Esophagus squamous epithelium (tissue), 5 donors: ENCODE results near the gene GPR135. TPM values are rescaled to one million over a fixed set of nuclear protein-coding genes. Genes with fewer than 3 reads are reported as not detected.

Source experiments
- DNase-seq: peaks from one replicate; lab custom pipeline; 2025; lab: John Stamatoyannopoulos, UW
- H3K27ac ChIP-seq, 4 donors: fragments of 200-600 bp; sonication (generic); one replicate each; pipeline ENCODE4 v1.5.1; 2016 to 2019; ENCODE audit warnings: mild to moderate bottlenecking in 1 of 4
- H3K27me3 ChIP-seq, 4 donors: fragments of 200-600 bp; sonication (generic); 1 replicate in 3 of 4; 2 replicates in 1 of 4; pipeline versions ENCODE4 v1.5.1 to v1.6.0; 2017 to 2021; ENCODE audit warnings: antibody characterized with exemption in 1 of 4
- H3K36me3 ChIP-seq, 3 donors: fragments of 200-600 bp; sonication (generic); one replicate each; pipeline ENCODE4 v1.5.1; 2016 to 2019
- H3K4me1 ChIP-seq, 3 donors: fragments of 200-600 bp; sonication (generic); one replicate each; pipeline ENCODE4 v1.5.1; 2017 to 2019
- H3K4me3 ChIP-seq, 4 donors: fragments of 200-600 bp; sonication (generic); 1 replicate in 3 of 4; 2 replicates in 1 of 4; pipeline ENCODE4 v1.5.1; 2016 to 2019; ENCODE audit warnings: mild to moderate bottlenecking in 2 of 4, moderate library complexity in 1 of 4
- H3K9me3 ChIP-seq, 3 donors: fragments of 200-600 bp; sonication (generic); one replicate each; pipeline ENCODE4 v1.5.1; 2016 to 2019
- CTCF ChIP-seq, 6 experiments: fragments of 450-650 bp in 4 of 6; fragments of 200-600 bp in 2 of 6; sonication (generic) in 2 of 6; IDR thresholded peaks; one replicate each; pipeline ENCODE4 v1.5.1; 2016 to 2019; ENCODE audit warnings: antibody characterized with exemption in 6 of 6, mild to moderate bottlenecking in 4 of 6, moderate library complexity in 4 of 6
- POLR2A ChIP-seq, 4 donors: fragments of 450-650 bp; IDR thresholded peaks; one replicate each; pipeline ENCODE4 v1.6.1; 2017; ENCODE audit warnings: antibody characterized with exemption in 4 of 4, mild to moderate bottlenecking in 4 of 4, moderate library complexity in 3 of 4
- WGBS, 2 donors: methylation state at CpG; one replicate each; pipeline ENCODE4 v1.1.5; 2018; 5-methylcytosine and 5-hydroxymethylcytosine counted together
- intact Hi-C: fragments of 100-400 bp; cut with DNase I; formaldehyde crosslinking; loops from one replicate; pipeline ENCODE4 v1.15.0; 2022
- total RNA-seq, 4 donors: library from RNA; depleted of rRNA; stranded (reverse); fragments of >200 nt; gene quantifications; one replicate each; pipeline ENCODE4 v1.1.0, GENCODE V29; 2016
- donor health status: DM: yes; HTN: yes; CAD: no.

The GPR135 gene
- total RNA-seq, 4 donors from 2014 or later = 0.56 to 4.4 (median 1.3) TPM

- intact Hi-C loops = no loop called here
- H3K27ac ChIP-seq = no peak overlapping the region
- H3K27me3 ChIP-seq = no peaks in the 10 kb centered on the region
- DNase-seq = no peak
- no peaks in the 10 kb centered on the region for H3K36me3 ChIP-seq
- TF ChIP-seq POLR2A (IDR thresholded peaks at IDR 0.05) = no peak
- no peak for TF ChIP-seq CTCF (IDR thresholded peaks at IDR 0.05)
- H3K9me3 ChIP-seq = no peaks in the 10 kb centered on the region
- no peaks in the 10 kb centered on the region for H3K4me1 ChIP-seq
- WGBS, 2 donors = 71 to 86% methylated on average over 3 of the region's 3 CpGs
- no peak overlapping the region for H3K4me3 ChIP-seq
Measured at GRCh38 chr14:59435101-59435500, 30.1 kb downstream of the GPR135 start.

GRCh38 chr14:59429790-59430189 lies 35.4 kb downstream of the GPR135 start:
- Histone ChIP-seq H3K4me3 (no peak overlapping the region), H3K27me3 (no peaks in the 10 kb centered on the region), H3K27ac (no peak overlapping the region), H3K4me1 (peaks cover 0 to 18% (median 3%) of the 10 kb centered on the region in 3 donors), H3K9me3 (no peaks in the 10 kb centered on the region), H3K36me3 (no peaks in the 10 kb centered on the region)
- 62 to 67% methylated on average over 4 of the region's 4 CpGs for WGBS, 2 donors
- intact Hi-C loops = no loop called here
- DNase-seq = no peak
- TF ChIP-seq POLR2A (IDR thresholded peaks at IDR 0.05) (no peak), CTCF (IDR thresholded peaks at IDR 0.05) (no peak)

GRCh38 chr14:59428581-59429012 lies 36.6 kb downstream of the GPR135 start:
- 48 to 50% methylated on average over 1 of the region's 1 CpG for WGBS, 2 donors
- Histone ChIP-seq H3K9me3 (no peaks in the 10 kb centered on the region), H3K4me3 (no peak overlapping the region), H3K27ac (peak overlapping the region in 2 of 4 donors; percentile 11 to 19), H3K27me3 (no peaks in the 10 kb centered on the region), H3K4me1 (peaks cover 0 to 18% (median 3%) of the 10 kb centered on the region in 3 donors), H3K36me3 (no peaks in the 10 kb centered on the region)
- no peak for DNase-seq
- TF ChIP-seq POLR2A (IDR thresholded peaks at IDR 0.05) (no peak), CTCF (IDR thresholded peaks at IDR 0.05) (peak in 3 of 6 experiments; percentile 17 to 31 (median 23))
- intact Hi-C loops = no loop called here

- intact Hi-C loops = no loop called here
- WGBS, 2 donors = 73 to 78% methylated on average over 11 to 13 of the region's 13 CpGs
Measured at GRCh38 chr14:59427653-59428580, 37.3 kb downstream of the GPR135 start.

More at GRCh38 chr14:59427653-59428580, 37.3 kb downstream of the GPR135 start:
- Histone ChIP-seq H3K36me3 (no peaks in the 10 kb centered on the region), H3K9me3 (no peaks in the 10 kb centered on the region), H3K4me1 (peaks cover 0 to 18% (median 3%) of the 10 kb centered on the region in 3 donors), H3K4me3 (no peak overlapping the region), H3K27me3 (no peaks in the 10 kb centered on the region), H3K27ac (peak overlapping the region in 2 of 4 donors; percentile 11 to 19)
- TF ChIP-seq POLR2A (IDR thresholded peaks at IDR 0.05) (no peak), CTCF (IDR thresholded peaks at IDR 0.05) (no peak)
- no peak for DNase-seq
